ENCODE results near the gene DDX52. TPM values are rescaled to one million over a fixed set of nuclear protein-coding genes. Genes with fewer than 3 reads are reported as not detected.

DDX52 gene
- total and polyA plus RNA-seq, 4 donors, result 8.8 to 28.9 (median 14.2) TPM

DNA sequence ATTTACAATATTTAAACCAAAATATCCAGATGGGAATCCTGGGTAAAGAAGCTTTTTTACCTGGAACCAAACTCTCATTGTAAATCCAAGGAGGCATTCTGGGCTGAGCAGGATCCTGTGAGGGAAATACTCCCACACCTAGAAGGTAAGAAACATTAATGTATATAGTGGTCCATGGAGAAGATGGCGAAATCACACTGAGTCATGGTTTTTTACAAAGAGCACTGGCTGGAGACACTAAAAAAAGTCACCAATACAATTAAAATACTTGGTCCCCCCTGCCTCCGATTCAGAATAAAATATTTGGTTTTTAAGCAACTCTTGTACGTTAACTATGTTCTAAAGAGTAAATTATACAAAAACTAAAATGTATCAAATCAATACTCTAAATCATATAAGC lies 67.0 kb downstream of the DDX52 start:
- no peak overlapping the region for H3K4me3 ChIP-seq
- TF ChIP-seq, protein P1, sequence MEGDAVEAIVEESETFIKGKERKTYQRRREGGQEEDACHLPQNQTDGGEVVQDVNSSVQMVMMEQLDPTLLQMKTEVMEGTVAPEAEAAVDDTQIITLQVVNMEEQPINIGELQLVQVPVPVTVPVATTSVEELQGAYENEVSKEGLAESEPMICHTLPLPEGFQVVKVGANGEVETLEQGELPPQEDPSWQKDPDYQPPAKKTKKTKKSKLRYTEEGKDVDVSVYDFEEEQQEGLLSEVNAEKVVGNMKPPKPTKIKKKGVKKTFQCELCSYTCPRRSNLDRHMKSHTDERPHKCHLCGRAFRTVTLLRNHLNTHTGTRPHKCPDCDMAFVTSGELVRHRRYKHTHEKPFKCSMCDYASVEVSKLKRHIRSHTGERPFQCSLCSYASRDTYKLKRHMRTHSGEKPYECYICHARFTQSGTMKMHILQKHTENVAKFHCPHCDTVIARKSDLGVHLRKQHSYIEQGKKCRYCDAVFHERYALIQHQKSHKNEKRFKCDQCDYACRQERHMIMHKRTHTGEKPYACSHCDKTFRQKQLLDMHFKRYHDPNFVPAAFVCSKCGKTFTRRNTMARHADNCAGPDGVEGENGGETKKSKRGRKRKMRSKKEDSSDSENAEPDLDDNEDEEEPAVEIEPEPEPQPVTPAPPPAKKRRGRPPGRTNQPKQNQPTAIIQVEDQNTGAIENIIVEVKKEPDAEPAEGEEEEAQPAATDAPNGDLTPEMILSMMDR (IDR thresholded peaks at IDR 0.05; ENCODE audit: control extremely low read depth, extremely low read depth), result no peak
- no peak overlapping the region for H3K27ac ChIP-seq (ENCODE audit: low read depth in 1 of 2, low read length in 1 of 2)
- ATAC-seq (ENCODE audit: insufficient read depth, low FRiP score) (no peak), DNase-seq (no peak)
- H3K36me3 ChIP-seq (ENCODE audit: control insufficient read depth in 4 of 4, insufficient read depth in 4 of 4, low read length in 4 of 4), result peaks cover 12 to 40% (median 30%) of the 10 kb centered on the region in 4 donors
- 95 to 99% methylated on average over 3 of the region's 3 CpGs for WGBS, 2 donors
- H3K9ac ChIP-seq (ENCODE audit: insufficient read depth in 1 of 2, low read length in 2 of 2), result no peak overlapping the region
- no peaks in the 10 kb centered on the region for H3K27me3 ChIP-seq (ENCODE audit: control insufficient read depth in 3 of 3, insufficient read depth in 3 of 3, low read length in 2 of 3)
- no peaks in the 10 kb centered on the region for H3K4me1 ChIP-seq (ENCODE audit: control insufficient read depth in 5 of 5, insufficient read depth in 5 of 5, low read length in 5 of 5)
- peaks cover 0 to 5% (median 2%) of the 10 kb centered on the region in 4 donors for H3K9me3 ChIP-seq (ENCODE audit: control insufficient read depth in 4 of 4, insufficient read depth in 3 of 4, low read length in 3 of 4)

DNA sequence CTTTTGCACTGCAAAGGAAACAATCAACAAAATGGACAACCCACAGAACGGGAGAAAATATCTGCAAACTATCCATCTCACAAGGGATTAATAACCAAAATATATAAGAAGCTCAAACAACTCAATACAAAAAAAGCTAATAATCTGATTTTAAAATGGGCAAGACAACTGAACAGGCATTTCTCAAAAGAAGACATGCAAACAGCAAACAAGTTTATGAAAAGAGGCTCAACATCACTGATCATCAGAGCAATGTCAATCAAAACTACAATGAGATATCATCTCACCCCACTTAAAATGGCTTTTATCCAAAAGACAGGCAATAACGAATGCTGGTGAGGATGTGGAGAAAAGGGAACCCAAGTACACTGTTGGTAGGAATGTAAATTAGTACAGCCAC lies 68.8 kb downstream of the DDX52 start:
- no peak for ATAC-seq (ENCODE audit: insufficient read depth, low FRiP score)
- TF ChIP-seq, protein P1 (IDR thresholded peaks at IDR 0.05; ENCODE audit: control extremely low read depth, extremely low read depth), result no peak
- DNase-seq, result no peak
- 93 to 95% methylated on average over 2 of the region's 2 CpGs for WGBS, 2 donors
- H3K4me3 ChIP-seq, result no peak overlapping the region
- H3K36me3 ChIP-seq (ENCODE audit: control insufficient read depth in 4 of 4, insufficient read depth in 4 of 4, low read length in 4 of 4), result peaks cover 13 to 43% (median 30%) of the 10 kb centered on the region in 4 donors
- no peak overlapping the region for H3K9ac ChIP-seq (ENCODE audit: insufficient read depth in 1 of 2, low read length in 2 of 2)
- no peaks in the 10 kb centered on the region for H3K27me3 ChIP-seq (ENCODE audit: control insufficient read depth in 3 of 3, insufficient read depth in 3 of 3, low read length in 2 of 3)
- no peak overlapping the region for H3K27ac ChIP-seq (ENCODE audit: low read depth in 1 of 2, low read length in 1 of 2)
- H3K9me3 ChIP-seq (ENCODE audit: control insufficient read depth in 4 of 4, insufficient read depth in 3 of 4, low read length in 3 of 4), result peaks cover 0 to 5% (median 2%) of the 10 kb centered on the region in 4 donors
- H3K4me1 ChIP-seq (ENCODE audit: control insufficient read depth in 5 of 5, insufficient read depth in 5 of 5, low read length in 5 of 5), result no peaks in the 10 kb centered on the region

DNA sequence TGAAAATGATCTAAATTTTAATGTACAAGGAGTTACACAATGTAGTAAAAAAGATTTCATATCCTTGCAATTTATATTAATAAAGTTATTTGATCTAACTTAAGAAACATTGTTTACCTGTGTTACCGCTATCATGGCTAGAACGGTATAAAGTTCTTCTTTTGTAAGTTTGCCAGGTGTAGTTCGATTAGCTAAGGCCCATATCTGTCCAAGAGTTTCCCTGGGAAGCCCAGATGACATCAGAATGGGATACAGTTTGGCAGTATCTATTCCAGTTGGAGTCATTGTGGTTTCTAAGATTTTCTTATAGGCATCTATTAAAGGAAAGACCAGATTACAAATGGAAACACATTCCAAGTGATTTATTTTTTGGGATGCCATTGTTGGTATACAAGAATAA lies 71.6 kb downstream of the DDX52 start:
- Histone ChIP-seq H3K4me3 (no peak overlapping the region), H3K36me3 (ENCODE audit: control insufficient read depth in 4 of 4, insufficient read depth in 4 of 4, low read length in 4 of 4) (peaks cover 13 to 50% (median 33%) of the 10 kb centered on the region in 4 donors), H3K27me3 (ENCODE audit: control insufficient read depth in 3 of 3, insufficient read depth in 3 of 3, low read length in 2 of 3) (no peaks in the 10 kb centered on the region), H3K9me3 (ENCODE audit: control insufficient read depth in 4 of 4, insufficient read depth in 3 of 4, low read length in 3 of 4) (peaks cover 0 to 5% (median 2%) of the 10 kb centered on the region in 4 donors), H3K4me1 (ENCODE audit: control insufficient read depth in 5 of 5, insufficient read depth in 5 of 5, low read length in 5 of 5) (no peaks in the 10 kb centered on the region), H3K27ac (ENCODE audit: low read depth in 1 of 2, low read length in 1 of 2) (no peak overlapping the region), H3K9ac (ENCODE audit: insufficient read depth in 1 of 2, low read length in 2 of 2) (no peak overlapping the region)
- TF ChIP-seq, protein P1 (IDR thresholded peaks at IDR 0.05; ENCODE audit: control extremely low read depth, extremely low read depth), result no peak
- DNase-seq, result no peak
- WGBS, 2 donors, result 90 to 97% methylated on average over 3 of the region's 3 CpGs
- no peak for ATAC-seq (ENCODE audit: insufficient read depth, low FRiP score)

DNA sequence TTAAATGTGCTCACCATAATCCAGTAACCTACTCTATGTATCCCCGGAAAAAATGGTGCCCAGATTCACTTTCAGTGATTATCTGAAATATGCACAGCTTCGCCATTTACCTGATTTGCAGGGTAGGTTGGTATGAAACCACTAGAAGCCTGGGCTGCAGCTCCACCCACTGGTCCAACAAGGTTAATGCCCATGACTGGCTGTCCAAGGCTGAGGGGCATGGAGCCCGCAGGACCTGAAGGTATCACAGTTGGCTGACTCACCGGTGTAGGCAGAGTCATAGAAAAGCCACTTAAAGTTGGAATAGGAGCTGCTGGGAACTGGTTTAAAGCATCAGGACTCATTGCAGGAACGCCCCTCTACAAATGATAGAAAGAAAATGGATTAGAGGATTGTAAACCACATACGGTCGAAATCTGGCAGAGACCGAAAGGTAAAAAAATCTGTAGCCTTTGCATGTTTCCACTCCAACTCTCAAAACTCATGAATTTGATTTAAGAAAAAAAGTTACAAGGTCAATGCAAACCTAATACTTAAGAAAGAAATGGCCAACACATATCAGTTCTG lies 72.6 kb downstream of the DDX52 start:
- Histone ChIP-seq H3K9ac (ENCODE audit: insufficient read depth in 1 of 2, low read length in 2 of 2) (no peak overlapping the region), H3K27ac (ENCODE audit: low read depth in 1 of 2, low read length in 1 of 2) (no peak overlapping the region), H3K27me3 (ENCODE audit: control insufficient read depth in 3 of 3, insufficient read depth in 3 of 3, low read length in 2 of 3) (no peaks in the 10 kb centered on the region), H3K36me3 (ENCODE audit: control insufficient read depth in 4 of 4, insufficient read depth in 4 of 4, low read length in 4 of 4) (peaks cover 13 to 51% (median 31%) of the 10 kb centered on the region in 4 donors), H3K4me3 (no peak overlapping the region), H3K9me3 (ENCODE audit: control insufficient read depth in 4 of 4, insufficient read depth in 3 of 4, low read length in 3 of 4) (peaks cover 0 to 5% (median 2%) of the 10 kb centered on the region in 4 donors), H3K4me1 (ENCODE audit: control insufficient read depth in 5 of 5, insufficient read depth in 5 of 5, low read length in 5 of 5) (no peaks in the 10 kb centered on the region)
- TF ChIP-seq, protein P1 (IDR thresholded peaks at IDR 0.05; ENCODE audit: control extremely low read depth, extremely low read depth), result no peak
- 92 to 96% methylated on average over 8 of the region's 8 CpGs for WGBS, 2 donors
- ATAC-seq (ENCODE audit: insufficient read depth, low FRiP score), result no peak
- peak in 2 of 3 donors; percentile 9 to 19 for DNase-seq
